Measurements from ENCODE around the gene CASP5. TPM values are rescaled to one million over a fixed set of nuclear protein-coding genes. Genes with fewer than 3 reads are reported as not detected.
A peak's percentile ranks its signal among the peaks of the same experiment; 100 is the strongest.
"Not testable (repeated sequence)": the region's sequence is repeated elsewhere in the genome, so short reads cannot be mapped to it uniquely, and the experiment has no call there.

Gene CASP5
- total RNA-seq, 2 donors from 2014 or later: 31.1 to 107 TPM

GRCh38 chr11:105034813-105035620 lies 12.0 kb upstream of the CASP5 start, which contains the start of gene CASP1:
TSS of gene CASP1 (minus strand) at chr11:105035144. CDS start at chr11:105035113, 31 bp downstream.
- peak; percentile 36 to 48 for DNase-seq
- intact Hi-C loops (cut with DNase I, micrococcal nuclease): no loop called here
- ATAC-seq: peak; percentile 95

DNA sequence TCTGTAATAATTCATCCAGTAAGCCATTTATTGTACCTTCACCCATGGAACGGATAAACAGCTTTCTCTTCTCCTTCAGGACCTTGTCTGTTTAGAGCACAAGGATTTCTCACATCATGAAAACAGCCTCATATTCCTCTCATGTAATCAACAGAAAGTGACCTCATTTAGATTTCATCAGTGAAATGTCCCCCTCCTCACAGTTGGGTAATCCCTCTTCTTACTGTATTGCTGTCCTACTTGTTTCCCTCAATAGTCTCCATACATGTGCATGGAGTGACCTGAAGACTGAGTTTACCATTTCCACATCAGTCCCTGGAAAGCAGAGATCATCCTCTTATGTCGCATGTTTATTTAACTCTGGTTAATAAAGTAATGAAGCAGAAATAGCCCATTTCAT lies 11.4 kb upstream of the CASP5 start:
- DNase-seq; intact Hi-C loops (cut with DNase I, micrococcal nuclease): not testable (repeated sequence)
- ATAC-seq: peak; percentile 48

- DNase-seq: no peak
- intact Hi-C loops (cut with DNase I, micrococcal nuclease): no loop called here
- peak; percentile 41 for ATAC-seq
These were observed 10.8 kb upstream of the CASP5 start for GRCh38 chr11:105033781-105034180.

DNA sequence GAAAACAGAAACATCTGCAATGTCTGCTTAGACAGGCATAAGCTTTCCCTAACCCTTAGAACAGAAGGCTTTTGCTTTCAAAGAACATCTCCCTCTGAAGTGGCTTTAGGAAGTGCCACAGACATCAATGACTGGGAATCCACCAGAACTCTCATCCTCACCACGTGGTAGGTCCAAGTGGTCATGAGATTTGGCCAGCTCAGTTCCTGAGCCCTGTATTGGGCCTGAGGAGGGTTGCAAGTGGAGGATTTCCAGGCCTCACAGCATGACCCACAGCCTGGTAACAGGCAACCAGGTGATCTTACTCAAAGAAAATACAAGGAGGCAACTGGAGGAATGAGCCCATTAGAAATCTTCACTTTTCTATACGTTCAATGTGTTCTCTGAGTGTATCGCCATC lies 10.4 kb upstream of the CASP5 start:
- DNase-seq (peak in 1 of 2 donors; percentile 36), ATAC-seq (no peak)
- intact Hi-C loops (cut with DNase I, micrococcal nuclease): no loop called here

GRCh38 chr11:105032495-105032894 lies 9.5 kb upstream of the CASP5 start:
- intact Hi-C loops (cut with DNase I, micrococcal nuclease): no loop called here
- DNase-seq (no peak), ATAC-seq (peak; percentile 34)

DNA sequence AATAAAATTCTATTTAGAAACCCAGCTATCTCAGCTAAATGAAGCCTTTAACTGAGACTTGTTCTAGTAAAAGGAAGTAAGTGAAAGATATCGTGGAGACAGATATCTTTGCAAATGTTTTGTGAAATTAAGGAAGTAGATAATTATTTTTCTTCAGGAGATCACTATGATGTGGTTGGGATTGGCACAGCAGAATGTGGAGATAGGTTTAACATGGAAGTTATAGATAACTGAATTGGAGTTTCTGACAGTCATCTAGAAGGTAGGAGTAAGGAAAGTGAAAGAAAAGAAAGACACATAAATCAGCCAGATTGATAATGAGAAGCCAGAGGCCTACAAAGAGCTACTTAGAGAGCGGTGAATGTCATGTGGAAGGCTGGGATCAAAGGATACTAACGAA lies 4.7 kb upstream of the CASP5 start:
- intact Hi-C loops (cut with DNase I, micrococcal nuclease): no loop called here
- DNase-seq (no peak), ATAC-seq (no peak)

DNA sequence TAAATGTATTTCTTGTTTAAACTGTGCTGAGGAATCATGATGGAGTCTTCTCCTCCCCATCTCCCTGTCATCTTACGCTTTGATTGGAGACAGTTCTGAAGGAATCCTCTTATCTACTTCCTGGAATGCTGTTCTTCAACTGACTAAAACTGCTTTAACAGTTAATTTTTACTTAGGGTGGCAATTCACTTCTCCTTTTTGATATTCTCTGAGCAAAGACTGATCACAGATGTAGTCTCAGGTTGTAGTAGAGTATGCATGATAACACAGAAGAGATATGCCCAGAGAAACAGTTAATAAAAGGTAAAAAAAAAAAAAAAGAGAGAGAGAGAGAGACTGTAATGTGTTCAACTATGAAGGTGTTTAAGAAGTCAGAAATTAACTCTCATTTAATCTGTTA lies 1.4 kb upstream of the CASP5 start:
- intact Hi-C loops (cut with DNase I, micrococcal nuclease): no loop called here
- DNase-seq: no peak
- ATAC-seq: no peak

DNA sequence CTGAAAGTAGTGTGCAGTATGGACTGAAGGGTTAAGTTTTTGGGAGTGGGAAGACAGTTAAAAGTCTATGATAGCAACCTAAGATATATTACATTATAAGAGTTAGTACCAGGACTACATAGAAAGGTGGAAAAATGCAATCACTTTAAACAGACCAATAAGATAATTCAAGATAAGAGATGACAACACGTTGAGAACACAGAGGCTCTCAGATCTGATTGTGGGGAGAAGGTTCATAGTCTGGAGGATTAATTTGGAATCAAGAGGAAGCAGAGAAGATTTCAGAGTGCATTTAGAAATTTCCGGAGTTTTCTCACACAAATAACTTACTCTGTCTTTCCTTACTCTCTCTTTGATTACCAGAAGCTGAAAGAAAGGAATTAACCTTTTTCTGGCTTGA lies 441 bp downstream of the CASP5 start:
- intact Hi-C loops (cut with DNase I, micrococcal nuclease): no loop called here
- peak; percentile 73 for ATAC-seq
- DNase-seq: no peak

DNA sequence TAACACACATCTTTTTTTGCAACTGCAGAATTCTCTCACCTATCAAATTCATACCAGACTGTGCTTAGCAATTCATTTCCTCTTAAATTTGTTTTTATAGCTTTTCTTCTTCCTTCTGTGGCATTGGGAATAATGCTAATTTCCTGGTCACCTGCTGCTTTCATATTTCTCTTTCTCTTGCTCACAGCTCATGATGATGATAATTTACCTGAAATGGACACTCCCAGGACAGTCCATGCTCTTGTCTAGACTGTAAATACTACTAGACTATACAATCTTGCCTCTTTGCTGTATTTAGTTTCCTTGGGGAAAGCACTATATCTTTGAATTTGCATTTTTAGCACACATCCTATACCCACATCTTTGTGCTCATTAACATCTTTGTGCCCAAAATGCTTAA lies 15.5 kb downstream of the CASP5 start:
- peak; percentile 51 for ATAC-seq
- intact Hi-C loops (cut with DNase I, micrococcal nuclease): no loop called here
- no peak for DNase-seq

DNA sequence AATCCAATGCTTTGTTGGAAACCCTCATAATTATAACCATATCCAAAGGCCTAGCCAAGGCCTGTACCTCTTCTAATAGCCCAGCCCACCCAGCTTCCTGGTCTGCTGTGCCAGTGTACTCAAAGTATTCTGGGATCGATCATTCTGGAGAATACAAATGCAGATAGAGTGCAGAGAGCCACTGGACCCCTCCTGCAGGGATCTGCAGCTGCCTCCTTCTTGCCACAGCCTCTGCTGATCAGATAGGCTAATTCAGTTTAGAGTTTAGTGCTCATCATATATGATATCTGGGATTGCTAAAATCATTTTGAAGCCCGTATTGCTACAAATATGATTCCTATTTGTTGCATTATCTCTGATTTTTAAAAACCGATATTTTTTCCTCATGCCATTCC lies 17.5 kb downstream of the CASP5 start:
- DNase-seq (no peak), ATAC-seq (no peak)
- intact Hi-C loops (cut with DNase I, micrococcal nuclease): no loop called here

- no peak for ATAC-seq
- no peak for DNase-seq
These were observed 18.9 kb downstream of the CASP5 start for GRCh38 chr11:105004021-105004420.

DNA sequence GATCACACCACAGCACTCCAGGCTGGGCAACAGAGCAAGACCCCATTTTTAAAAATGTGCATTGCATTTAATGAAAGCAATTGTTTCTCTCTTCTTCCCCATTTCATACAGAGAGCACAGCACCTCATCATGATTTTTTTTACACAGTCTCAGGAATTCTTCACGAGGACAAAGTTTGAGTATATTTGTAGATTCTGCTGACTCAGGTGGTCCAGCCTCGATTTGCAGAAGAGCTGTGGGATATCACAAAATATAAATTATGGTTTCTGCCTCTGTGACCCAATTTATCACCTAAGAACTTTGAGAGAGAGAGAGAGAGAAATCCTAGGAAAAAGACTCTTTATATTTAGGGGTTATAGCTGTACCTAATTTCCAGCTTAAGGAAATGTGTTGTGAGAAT lies 19.8 kb downstream of the CASP5 start:
- intact Hi-C loops (cut with DNase I, micrococcal nuclease): no loop called here
- ATAC-seq (no peak), DNase-seq (no peak)

More at GRCh38 chr11:105004021-105004420, 18.9 kb downstream of the CASP5 start:
- intact Hi-C loops (cut with DNase I, micrococcal nuclease): no loop called here

DNA sequence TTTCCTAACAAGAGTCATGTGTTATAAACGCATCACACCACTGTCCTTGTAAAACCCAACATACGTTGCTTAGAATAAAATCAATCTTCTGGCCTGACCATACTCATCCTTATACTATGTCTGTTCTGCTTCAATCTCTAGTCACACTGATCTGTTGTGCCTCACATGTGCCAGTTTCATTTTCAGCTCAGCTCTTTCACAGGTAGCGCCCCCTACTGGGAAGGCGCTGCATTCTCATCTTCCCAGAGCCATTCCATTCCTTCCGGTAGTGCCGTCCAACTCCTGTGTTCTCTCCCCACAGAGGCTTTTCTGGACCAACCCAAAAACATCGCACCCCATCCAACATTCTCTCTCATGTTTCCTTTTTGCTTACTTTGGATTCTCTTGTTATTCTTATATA lies 22.2 kb downstream of the CASP5 start:
- peak; percentile 43 for ATAC-seq

DNA sequence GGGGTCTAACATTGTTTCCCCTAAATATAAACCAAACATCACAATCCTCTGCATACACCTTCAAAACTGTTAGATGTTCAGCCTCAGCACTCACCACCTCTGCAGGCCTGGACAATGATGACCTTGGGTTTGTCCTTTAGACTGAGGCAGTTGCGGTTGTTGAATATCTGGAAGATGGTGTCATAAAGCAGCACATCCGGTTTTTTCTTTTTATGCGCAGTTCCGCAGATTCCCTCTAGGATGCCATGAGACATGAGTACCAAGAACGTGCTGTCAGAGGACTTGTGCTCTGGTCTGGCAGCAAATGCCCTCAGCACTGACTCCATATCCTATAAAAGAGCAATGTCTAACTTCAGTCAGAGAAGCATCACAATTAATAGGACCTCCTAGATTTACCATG lies 22.8 kb downstream of the CASP5 start:
- DNase-seq: no peak
- intact Hi-C loops (cut with DNase I, micrococcal nuclease): no loop called here
- ATAC-seq: no peak

More for the DNA sequence above, 22.2 kb downstream of the CASP5 start:
- intact Hi-C loops (cut with DNase I, micrococcal nuclease): no loop called here
- DNase-seq: peak in 1 of 2 donors; percentile 18

GRCh38 chr11:104999721-105000120 lies 23.2 kb downstream of the CASP5 start:
- intact Hi-C loops (cut with DNase I, micrococcal nuclease): no loop called here
- DNase-seq (no peak), ATAC-seq (no peak)

- intact Hi-C loops (cut with DNase I, micrococcal nuclease): no loop called here
- ATAC-seq: no peak
- no peak for DNase-seq
These were observed 25.7 kb downstream of the CASP5 start for GRCh38 chr11:104997288-104997687.

- ATAC-seq (no peak), DNase-seq (no peak)
- intact Hi-C loops (cut with DNase I, micrococcal nuclease): no loop called here
These were observed 28.0 kb downstream of the CASP5 start for GRCh38 chr11:104995001-104995408.

DNA sequence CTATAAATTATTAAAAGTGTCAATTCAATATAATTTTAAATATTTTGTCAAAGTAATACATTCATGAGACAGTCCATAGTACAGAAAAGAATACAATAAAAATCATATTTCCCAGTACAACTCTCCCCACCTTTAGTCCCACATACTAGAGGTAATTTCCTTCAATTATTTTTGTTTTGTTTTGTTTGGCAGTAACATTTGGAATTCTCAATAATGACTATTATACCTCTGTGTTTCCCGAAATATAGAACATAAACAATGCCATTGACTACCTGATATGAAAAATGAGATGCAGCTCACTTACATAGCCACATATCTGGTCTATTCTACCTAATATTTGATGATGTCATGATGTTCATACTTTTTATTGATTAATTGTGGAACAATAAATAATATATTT lies 30.2 kb downstream of the CASP5 start:
- DNase-seq (no peak), ATAC-seq (no peak)
- intact Hi-C loops (cut with DNase I, micrococcal nuclease): no loop called here

GRCh38 chr11:104991994-104992393 lies 31.0 kb downstream of the CASP5 start:
- no peak for ATAC-seq
- intact Hi-C loops (cut with DNase I, micrococcal nuclease): no loop called here
- DNase-seq: no peak

- no peak for DNase-seq
- intact Hi-C loops (cut with DNase I, micrococcal nuclease): no loop called here
- ATAC-seq: no peak
These were observed 38.2 kb downstream of the CASP5 start for GRCh38 chr11:104984808-104985207.

DNA sequence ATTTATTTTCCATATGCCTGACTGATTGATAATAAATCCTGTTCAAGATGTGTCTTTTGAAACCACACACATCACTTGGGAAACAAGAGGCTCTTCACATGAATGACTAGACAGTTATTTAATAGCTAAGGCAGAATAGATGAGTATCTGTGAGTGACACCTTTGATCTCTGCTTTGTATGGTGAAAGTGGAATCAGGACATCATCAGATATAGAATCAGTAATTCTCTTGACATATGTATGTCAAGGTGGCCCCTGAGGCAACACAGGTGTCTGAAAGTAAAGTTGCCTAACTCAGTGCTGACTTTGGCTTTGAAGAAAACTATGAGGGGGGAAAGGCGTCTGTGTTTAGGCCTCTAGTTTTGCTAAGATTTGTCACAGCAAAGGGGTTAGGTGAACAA lies 43.1 kb downstream of the CASP5 start:
- DNase-seq (no peak), ATAC-seq (no peak)
- intact Hi-C loops (cut with DNase I, micrococcal nuclease): no loop called here

All from left colon (tissue), 2 donors.